ENCODE data around the gene MSI2.

DNA sequence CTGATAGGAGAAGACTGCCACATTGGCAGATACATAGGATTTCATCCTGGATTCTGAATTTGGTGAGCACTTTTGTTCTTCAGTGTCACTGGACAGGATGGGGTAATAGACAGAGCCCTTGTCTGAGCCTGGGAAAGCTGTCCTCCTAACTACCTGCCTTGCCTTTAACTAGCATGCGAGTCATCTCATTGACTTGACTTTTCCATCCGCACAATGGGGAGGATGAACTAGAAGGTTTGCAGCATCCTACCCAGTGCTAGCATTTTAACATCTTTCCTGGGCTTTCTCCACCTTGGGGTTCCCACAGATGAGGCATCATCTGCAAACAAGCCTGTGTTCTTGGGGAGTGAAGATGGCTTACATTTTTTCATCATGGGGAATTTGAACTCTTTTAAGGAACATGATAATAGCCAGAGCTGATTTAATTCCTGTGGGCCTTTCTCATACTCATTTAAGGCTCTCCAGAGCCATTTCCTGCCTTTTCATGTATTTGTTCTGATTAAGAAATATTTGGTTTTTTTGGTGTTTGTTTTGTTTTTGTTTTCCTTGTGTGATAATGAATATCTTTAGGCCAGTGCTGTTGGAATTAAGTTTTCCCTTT lies 139.5 kb downstream of the MSI2 start:
- TF ChIP-seq EZH2 (IDR thresholded peaks at IDR 0.05) (no peak), POLR2AphosphoS5 (IDR thresholded peaks at IDR 0.05; ENCODE audit: borderline replicate concordance, low read depth, low read length) (no peak), FOXP2 (optimal IDR thresholded peaks at IDR 0.05; ENCODE audit: control extremely low read depth, extremely low read length, insufficient read depth) (no peak)

All from SK-N-MC (cell line).